HT-29 (cell line): ENCODE measurements around the gene SERPINA4. TPM values are rescaled to one million over a fixed set of nuclear protein-coding genes. Genes with fewer than 3 reads are reported as not detected.
A peak's percentile ranks its signal among the peaks of the same experiment; 100 is the strongest.
"Not testable (repeated sequence)": the region's sequence is repeated elsewhere in the genome, so short reads cannot be mapped to it uniquely, and the experiment has no call there.

Experiments
- DNase-seq: peaks from one replicate; pipeline ENCODE4 v3.0.0-alpha.2; 2015; ENCODE audit warnings: low spot score
- total RNA-seq: library from RNA; depleted of rRNA; stranded (reverse); fragments of >200 nt; shearing (Covaris generic); gene quantifications from 2 replicates; pipeline ENCODE4 v1.2.3, GENCODE V29; 2014

SERPINA4 gene
- total RNA-seq, 1 experiment from 2014 or later: 1.8 TPM

DNA sequence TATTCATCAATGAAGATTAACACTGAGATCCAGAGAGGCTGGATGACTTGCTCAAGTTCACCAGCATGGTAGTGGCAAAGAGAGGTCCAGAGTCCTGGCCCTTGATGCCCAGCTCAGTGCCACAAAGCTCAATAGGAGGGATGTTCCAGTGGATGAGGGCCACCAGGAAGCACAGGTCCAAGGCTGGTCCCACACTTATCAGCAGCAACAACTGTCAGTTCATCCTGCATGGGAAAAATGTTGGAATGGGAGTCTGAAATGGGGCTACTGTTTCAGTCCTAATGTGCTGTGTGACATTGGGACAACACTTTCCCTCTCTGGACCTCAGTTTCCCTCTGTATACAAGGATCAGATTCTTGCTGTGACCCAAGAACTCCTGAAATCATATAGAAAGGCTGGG is 31.2 kb downstream of the SERPINA4 start:
- DNase-seq: no peak

DNA sequence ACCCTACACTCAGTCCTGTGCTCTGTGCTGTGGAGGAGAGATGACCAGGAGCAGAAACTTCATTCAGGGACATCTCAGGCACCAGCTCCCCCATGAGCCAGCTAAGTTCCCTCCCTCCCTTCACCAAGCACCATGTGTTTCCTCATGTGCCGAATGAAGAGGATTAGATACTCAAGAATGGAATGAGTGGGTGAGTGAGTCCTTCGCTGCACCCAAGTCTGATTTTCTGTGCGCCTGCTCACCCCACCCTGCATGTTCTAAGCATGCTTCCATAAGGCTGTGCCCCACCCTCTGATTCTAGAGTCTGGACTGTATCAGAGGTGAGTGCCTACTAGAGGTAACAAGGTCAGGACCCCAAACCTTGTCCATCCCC is 32.1 kb downstream of the SERPINA4 start:
- DNase-seq: no peak

DNA sequence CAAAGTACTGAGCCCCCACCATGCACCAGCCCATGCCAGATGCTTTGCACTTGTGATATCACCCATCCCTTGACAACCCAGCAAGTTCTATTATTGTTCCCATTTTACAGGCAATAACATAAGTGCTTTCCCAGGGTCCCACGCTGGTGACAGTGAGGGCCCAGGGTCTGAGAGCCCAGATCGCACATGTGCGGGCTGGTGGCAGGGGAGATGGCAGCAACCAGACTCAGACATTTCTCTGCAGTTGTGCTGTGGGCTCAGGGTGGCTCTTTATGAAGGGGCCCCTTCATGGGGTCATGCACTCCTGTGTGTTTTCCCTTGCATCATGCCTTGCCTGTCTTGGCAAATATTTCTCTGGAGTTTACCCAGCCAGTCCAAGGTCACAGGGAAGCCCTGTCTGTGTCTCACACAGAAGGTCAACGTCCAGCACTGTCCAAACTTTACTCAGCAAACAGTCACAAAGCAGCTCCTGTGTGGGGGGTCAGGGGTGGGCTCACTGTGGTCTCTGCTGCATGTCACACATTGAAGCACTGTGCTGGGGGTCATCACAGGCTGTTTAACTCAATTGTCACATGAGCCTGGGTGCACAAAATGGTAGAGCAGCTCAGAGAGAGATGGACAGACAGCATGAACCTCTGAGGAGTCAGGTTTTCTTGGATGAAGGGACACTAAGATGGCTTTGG is 32.6 kb downstream of the SERPINA4 start:
- no peak for DNase-seq

DNA sequence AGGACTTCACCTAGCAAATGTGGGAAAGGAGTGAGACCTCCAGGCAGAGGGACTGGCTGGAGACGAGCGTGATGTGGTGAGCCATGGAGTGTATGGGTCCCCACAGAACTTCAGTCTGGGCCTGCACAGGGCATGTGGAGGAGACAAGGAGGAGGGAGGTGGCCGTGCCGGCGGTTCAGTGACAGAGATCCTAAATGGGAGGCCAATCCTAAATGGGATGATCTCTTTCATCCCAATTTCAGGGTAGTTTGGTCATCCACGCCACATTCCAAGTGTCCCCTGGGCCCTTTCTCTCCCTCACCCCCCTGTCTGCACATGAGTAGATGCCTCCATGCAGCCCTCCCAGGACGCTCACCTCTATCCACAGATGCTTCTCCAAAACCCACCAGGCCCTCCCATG is 33.2 kb downstream of the SERPINA4 start:
- DNase-seq: no peak

DNA sequence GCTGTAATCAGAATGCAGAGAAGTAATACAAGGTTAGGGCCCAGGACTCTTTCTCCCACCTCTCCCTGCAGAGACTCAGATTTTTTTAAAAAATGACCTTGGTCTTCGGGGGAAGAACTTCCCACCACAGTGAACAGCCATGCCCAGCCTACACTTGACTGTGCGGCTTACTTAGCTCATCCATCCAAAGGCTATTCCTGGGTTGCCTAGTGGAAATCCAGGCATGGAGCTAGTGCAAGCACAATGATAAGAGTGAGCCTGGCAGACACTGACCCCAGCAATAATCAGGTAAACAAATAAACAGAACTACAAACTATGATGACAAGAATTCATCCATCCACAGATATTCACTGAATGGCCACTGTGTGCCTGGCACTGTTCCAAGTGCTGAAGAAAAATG is 34.7 kb downstream of the SERPINA4 start:
- no peak for DNase-seq

DNA sequence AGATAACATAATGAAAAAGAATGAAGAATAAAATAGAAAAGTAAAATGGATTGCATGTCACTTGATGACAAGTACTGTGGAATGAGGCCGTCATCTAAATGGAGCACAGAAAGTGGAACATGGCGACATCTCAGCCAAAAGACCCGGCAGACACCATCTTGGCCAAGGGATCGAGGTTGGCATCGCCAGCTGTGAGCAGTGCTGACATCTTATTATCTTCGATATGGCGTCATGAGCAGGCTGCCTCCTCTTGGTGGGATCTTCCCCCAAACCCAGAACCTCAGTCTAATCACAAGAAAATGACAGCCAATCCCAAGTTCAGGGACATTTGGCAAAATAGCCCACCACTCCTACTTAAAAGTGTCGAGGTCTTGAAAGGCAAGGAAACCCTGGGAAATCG is 35.1 kb downstream of the SERPINA4 start:
- no peak for DNase-seq

DNA sequence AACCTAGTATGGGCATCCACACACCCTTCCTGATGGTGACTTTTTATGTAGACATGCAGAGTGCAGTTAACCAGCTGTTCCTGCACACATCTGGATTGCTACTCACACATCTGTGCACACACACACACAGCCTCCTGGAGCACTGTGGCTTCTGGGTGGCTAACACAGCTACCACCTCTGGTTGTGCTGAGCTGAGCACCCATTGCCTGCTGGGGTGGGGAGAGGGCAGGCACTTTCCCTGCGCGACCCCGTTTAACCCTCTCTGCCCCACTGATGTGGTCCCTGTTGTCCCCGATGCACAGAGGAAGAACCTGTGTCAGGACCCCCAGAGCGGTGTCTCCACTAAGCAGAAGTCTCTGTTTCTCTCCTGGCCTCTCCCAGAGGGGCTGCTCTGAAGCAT is 36.5 kb downstream of the SERPINA4 start:
- DNase-seq: no peak

DNA sequence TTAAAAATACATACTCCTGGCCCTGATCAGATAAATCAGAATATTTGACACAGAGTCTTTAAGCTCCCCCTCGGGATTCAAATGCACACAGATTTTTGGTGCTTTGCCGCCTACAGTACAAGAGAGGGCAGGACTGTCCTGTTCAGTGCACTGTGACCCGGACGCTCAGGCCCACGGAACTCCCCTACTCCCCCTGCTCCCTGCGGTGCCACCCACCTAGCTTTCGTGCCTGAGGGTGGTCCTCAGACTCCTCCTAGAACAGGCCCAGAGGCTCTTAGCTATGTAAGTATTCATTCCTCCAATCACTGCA is 37.2 kb downstream of the SERPINA4 start:
- DNase-seq: no peak

DNA sequence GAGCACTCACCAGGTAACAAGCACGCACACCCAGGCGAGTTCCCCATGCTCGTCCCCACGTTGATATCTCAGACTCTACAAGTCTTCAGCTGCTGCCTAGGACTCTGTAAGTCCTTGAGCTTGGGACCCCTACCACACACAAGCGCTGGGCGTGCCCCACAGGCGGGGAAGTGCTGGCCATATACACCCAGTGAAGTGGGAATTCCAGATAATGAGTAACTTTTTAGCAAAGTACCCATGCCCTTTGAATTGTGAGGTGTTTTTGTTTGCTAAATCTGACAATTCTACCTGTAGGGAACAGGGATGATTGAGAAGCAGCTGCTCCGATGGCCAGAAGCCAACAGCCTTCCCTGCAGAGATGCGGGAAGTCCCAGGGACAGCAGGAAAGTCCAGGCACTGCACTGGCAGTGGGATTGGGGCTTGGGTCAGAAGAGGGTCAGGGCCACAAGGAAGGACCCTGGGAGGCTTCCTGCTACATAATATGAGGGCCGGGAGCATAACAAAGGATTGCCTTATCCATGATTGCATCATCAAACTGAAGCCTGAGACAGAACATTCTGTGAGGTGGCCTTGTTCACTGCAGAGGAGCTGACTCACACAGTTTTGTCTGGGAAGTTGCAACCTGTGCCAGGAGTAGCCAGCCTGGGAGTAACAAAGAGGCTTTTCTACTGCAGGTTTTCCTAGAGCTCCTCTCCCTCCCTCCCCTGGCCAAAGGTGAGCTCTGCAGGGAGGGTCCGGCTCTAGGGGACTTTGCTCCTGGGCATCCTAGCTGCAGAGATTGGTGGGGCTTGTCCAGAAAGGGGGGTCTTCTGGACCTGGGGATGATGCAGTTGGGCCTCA is 37.8 kb downstream of the SERPINA4 start:
- DNase-seq: peak; percentile 90

DNA sequence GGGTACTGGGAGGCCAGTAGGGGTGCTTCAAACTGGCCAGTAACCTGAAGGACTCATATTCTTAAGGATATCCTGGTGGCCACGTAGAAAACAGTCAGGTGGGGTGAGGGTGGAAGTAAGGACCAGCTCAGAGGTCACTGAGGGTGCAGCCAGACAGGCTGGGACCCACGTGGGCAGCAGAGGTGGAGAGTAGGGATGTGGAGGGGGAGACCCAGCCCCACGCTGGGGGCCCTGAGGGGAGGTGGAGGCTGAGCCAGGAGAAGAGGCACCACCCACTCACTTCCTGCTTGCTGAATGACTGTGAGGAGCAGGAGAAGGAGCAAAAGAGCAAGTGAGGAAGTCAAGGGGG is 38.4 kb downstream of the SERPINA4 start:
- DNase-seq: no peak

DNA sequence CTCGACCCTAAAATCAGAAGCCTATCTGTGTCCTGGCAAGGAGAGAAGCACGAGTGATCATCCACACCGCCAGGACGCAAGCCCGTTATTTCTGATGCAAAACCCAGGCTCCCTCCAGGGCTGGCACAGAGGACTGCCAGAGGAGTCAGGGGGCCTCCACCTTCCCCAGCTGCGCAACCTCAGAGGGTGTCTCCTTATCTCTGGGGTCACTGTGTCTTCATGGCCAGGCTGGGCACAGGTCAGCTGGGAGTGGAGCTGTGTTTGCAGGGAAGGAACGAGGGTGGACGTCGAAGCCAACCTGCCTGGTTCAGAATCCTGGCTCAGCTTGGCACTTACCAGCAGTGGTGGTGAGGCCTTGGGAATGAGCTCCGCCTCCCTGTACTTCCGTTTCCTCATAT is 38.9 kb downstream of the SERPINA4 start:
- no peak for DNase-seq

DNA sequence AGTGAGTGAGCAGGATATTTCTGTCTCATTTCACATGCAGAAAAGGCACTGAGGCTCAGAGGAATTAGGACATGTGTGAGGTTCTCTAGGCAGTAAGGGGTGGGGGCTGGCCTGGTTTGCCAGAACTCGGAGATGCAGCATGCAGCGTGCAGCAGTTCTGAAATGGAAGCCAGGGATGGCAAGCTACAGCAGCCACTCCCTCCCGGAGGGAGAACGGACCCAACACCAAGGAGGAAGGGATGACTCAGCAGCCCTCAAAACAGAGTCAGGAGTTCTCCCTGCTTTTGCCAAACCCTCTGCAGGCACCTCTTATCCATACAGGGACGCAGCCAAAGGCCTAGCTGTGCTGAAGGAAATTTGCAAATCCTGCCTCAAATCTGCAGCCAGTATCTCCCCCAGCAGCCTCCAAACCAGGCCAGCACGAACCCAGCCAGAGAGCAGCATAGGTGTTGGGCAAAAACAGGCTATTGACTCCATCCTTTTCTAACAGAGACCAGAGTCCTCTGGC is 40.7 kb downstream of the SERPINA4 start:
- peak; percentile 16 for DNase-seq

DNA sequence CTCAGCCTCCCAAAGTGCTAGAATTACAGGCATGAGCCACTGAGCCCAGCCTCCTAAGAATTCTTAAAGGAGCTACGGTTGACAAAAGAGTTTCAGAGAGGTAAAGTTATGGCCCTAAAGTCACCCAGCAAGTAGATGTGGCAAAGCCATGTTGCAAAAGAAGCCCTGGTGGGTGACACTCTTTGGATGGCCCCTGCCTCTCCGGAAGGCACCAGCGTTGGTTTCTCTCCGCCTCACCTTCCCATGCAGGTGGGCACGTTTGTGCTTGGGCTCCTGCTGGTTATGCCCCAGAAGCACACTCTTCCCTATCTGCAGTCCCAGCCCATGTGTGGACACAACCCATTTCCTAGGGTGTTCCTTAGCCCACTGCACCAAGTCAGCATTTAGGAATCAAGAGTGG is 41.5 kb downstream of the SERPINA4 start:
- DNase-seq: no peak

DNA sequence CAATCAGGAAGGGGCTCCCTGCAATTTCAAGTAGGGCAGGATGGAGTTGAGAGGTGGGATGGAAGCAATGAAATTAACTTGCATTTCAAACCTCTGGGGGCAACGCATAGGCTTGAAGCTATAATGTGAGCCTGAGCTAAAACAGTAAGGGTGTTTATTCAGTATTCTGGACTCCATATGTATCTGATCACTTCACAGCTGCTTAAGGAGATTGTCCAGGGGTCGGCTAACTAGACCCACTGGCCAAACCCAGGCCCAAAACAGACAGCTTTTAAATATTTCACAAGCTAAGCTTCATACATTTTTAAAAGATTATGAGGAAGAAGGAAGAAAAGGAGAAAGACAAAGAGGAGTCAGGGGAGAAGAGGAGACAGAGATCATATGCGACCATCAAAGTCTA is 44.1 kb downstream of the SERPINA4 start:
- DNase-seq: no peak

DNA sequence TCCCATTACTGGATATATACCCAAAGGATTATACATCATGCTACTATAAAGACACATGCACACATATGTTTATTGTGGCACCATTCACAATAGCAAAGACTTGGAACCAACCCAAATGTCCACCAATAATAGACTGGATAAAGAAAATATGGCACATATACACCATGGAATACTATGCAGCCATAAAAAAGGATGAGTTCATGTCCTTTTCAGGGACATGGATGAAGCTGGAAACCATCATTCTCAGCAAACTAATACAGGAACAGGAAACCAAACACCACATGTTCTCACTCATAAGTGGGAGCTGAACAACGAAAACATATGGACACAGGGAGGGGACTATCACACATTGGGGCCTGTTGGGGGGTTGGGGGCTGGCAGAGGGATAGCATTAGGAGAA is 47.7 kb downstream of the SERPINA4 start:
- not testable (repeated sequence) for DNase-seq

DNA sequence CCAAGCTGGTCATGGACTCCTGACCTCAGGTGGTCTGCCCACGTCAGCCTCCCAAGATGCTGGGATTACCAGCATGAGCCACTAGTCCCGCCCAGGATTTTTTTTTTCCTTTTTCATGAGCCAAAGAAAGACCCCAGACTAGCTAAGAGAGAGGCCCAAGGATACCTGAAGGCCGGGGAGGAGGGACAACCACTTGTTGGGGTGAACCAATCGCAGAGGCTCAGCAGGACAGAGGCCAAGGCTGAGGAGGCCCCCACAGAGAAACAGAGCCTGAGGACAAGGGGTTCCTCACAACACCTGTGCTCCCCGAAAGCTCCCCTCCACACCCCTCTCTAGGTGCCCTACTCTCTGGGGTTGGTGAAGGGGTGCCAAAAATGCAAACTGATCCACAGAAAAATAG is 49.9 kb downstream of the SERPINA4 start:
- no peak for DNase-seq

DNA sequence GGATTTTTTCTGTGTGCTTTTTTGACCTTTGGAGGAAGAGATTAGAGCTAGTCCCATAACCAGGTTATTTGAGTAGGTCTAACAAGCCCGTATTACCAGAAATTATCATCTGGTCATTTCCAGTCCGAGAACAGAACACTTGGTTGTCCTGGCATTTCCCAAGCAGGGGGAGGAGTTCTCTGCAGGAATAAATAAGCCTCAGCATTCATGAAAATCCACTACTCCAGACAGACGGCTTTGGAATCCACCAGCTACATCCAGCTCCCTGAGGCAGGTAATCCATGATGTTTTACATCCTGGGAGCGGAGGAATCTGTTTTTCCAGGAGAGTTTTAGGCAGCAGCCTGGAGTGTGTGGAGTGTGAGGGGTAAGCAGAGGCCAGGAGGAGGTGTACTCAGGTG is 50.9 kb downstream of the SERPINA4 start, which contains the start of gene SERPINA3:
TSS of gene SERPINA3 (plus strand) at position 218 of the 400 bp plus-strand sequence. CDS start 2,051 bp downstream, outside the sequence.
- no peak for DNase-seq

DNA sequence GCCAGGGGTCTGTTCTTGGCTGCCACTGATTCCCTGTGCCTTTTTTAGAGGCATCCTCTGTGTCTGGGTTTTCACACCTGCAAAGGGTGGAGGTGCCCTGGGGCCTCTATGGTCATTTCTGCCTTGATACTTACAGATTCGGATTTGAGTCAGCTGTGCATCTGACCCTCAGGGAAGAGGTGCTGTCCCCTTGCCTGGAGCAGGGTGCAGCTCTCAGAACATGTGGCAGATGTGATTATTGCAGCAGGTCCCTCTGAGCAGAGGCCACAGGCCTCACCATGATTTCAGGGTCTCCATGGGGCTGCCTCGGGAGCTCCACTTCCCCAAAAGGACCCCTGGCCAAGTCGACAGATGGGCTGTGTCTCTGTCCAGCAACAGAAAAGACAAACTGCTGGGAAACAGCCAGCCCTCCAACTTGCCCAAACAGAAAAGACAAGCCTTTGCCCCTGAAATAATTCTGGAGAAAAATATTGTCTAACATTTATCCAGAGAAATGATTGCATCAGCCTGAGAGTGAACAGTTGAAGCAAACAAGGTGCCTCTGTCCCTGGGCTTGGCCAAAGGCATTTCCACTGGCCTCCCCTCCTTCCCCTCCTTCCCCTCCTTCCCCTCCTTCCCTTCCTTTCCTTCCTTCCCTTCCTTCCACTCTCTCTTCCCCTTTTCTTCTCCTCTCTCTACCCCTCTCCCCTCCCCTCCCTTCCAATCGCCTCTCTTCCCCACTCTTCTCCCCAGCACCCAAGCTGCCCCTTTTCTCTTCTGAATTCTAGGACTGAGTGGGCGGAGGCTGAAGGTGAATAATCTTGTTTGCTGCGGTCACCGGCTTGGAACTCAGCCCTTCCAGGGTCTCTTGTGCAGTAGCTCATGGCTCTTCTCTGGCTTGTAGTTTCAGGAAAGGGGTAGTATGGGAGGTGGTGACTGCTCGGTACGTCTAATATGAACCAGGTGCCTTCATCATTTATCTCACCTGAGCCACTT is 51.6 kb downstream of the SERPINA4 start:
- DNase-seq: no peak

DNA sequence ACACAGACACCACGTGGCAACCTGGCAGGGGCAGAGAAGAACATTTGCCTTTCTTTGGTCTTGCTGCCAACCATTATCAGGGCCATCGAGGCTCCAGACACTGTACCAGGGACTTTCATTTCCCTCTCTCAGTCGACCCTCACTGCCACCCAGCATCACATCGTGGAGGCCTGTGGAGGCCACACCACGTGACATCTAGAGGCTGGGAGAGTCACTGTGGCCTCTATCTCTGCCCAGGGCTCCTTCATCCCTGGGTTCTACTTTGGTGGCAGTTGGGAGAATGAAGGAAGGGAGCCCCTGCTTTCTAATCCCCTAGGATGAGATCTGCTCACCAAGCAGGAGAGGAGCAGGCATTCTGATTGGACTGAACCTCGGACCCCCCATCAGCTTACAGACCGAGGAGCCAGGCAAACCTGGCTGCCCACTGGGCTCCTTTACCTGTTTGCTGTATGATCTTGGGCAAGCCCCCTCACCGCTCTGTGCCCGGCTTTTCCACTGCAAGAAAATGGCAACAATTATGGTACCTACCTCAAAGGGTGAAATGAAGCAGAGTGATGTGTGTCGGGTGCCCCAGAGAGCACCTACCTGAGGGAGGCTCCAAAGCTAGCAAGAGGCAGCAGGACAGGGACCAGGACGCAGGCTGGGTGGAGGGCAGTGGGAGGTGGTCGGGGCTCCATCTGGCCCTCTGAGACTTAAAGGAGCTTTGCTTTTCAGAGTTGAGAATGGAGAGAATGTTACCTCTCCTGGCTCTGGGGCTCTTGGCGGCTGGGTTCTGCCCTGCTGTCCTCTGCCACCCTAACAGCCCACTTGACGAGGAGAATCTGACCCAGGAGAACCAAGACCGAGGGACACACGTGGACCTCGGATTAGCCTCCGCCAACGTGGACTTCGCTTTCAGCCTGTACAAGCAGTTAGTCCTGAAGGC is 52.7 kb downstream of the SERPINA4 start:
- no peak for DNase-seq

DNA sequence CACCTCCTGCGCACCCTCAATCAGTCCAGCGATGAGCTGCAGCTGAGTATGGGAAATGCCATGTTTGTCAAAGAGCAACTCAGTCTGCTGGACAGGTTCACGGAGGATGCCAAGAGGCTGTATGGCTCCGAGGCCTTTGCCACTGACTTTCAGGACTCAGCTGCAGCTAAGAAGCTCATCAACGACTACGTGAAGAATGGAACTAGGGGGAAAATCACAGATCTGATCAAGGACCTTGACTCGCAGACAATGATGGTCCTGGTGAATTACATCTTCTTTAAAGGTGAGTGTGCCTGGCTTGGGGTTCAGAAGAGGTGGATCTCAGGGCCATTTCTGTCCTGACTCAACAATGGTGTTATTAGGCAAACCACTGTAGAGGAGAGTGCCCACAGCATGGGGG is 53.6 kb downstream of the SERPINA4 start:
- no peak for DNase-seq

DNA sequence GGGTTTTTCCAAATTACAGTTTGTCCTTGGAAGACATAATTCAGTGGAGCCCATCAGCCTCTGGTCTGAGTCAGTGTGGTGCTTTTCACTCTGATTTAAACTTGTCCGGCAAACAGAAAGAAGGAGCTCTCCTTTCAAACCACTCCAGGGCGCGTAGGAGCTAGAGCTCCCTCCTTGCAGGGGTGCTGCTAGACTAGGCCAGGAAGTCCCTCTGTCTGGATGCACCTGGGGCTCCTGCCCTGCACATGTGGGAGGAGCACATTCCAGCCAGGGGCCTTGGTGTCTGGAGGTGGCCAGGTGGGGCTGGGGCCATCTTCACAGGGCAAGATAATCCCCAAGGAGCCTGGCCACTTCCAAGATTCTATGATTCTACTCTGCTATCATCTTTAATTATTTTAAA is 54.0 kb downstream of the SERPINA4 start:
- DNase-seq: no peak
